HG03103 (cell line): ENCODE data around the gene ZNF593OS.

Experiments used
- ATAC-seq: cut with Tn5 transposase; IDR thresholded peaks from one replicate; pipeline ENCODE4 v1.9.1; 2021; ENCODE audit warnings: low read depth; ENCODE audit not compliant: unreplicated experiment

Gene ZNF593OS

GRCh38 chr1:26127235-26128163 is 44.1 kb downstream of the ZNF593OS start:
- ATAC-seq = no peak

GRCh38 chr1:26126321-26127084 is 45.1 kb downstream of the ZNF593OS start:
- ATAC-seq = no peak

GRCh38 chr1:26125946-26126320 is 45.7 kb downstream of the ZNF593OS start:
- ATAC-seq = no peak

- ATAC-seq = no peak
Observed at GRCh38 chr1:26125382-26125781, 46.2 kb downstream of the ZNF593OS start.

GRCh38 chr1:26124418-26125331 is 47.0 kb downstream of the ZNF593OS start:
- no peak for ATAC-seq

GRCh38 chr1:26122988-26123973 is 48.4 kb downstream of the ZNF593OS start:
- ATAC-seq = no peak

- ATAC-seq = no peak
Observed at GRCh38 chr1:26121854-26122773, 49.5 kb downstream of the ZNF593OS start.

- ATAC-seq = no peak
Observed at GRCh38 chr1:26119892-26120608, 51.6 kb downstream of the ZNF593OS start.
